ENCODE measurements around the gene MRTFB. TPM values are rescaled to one million over a fixed set of nuclear protein-coding genes. Genes with fewer than 3 reads are reported as not detected.

Gene MRTFB
- total and polyA plus RNA-seq, 2 donors (not counting 1 experiment from before 2014, with no cell fraction given) = 8.8 to 9.8 TPM

GRCh38 chr16:14306485-14307058 is 235.5 kb downstream of the MRTFB start:
- Histone ChIP-seq H4K20me1 (ENCODE audit: control insufficient read depth, extremely low read depth, insufficient read depth, low read length) (no peaks in the 10 kb centered on the region), H3K4me3 (replicated peaks in 1 of 4; ENCODE audit: control extremely low read depth in 1 of 4, insufficient read depth in 1 of 4, low read depth in 3 of 4, low read length in 4 of 4) (no peak overlapping the region), H3K27ac (ENCODE audit: insufficient read depth, low read length) (no peak overlapping the region), H3K36me3 (ENCODE audit: control insufficient read depth, insufficient read depth, low read length) (no peaks in the 10 kb centered on the region), H3K9ac (ENCODE audit: insufficient read depth, low read length) (no peak overlapping the region), H3K27me3 (ENCODE audit: control insufficient read depth, insufficient read depth, low read length) (no peaks in the 10 kb centered on the region), H3K4me1 (ENCODE audit: control insufficient read depth, extremely low read depth, insufficient read depth, low read length) (peaks cover 26% of the 10 kb centered on the region), H3K79me2 (ENCODE audit: control insufficient read depth, insufficient read depth, low read length) (peaks cover 87% of the 10 kb centered on the region), H3K4me2 (ENCODE audit: extremely low read depth, insufficient read depth, low read length) (no peak overlapping the region), H3K9me3 (ENCODE audit: control insufficient read depth, insufficient read depth, low read depth, low read length) (no peaks in the 10 kb centered on the region), H2AFZ (ENCODE audit: low read length) (no peak overlapping the region)
- DNase-seq (ENCODE audit: low read depth in 2 of 2) = no peak
- no peak for TF ChIP-seq CTCF (conservative IDR thresholded peaks at IDR 0.05 in 1 of 2, IDR thresholded peaks at IDR 0.05 in 1 of 2; ENCODE audit: low read depth in 1 of 2, low read length in 2 of 2)
- TF ChIP-seq EZH2 (IDR thresholded peaks at IDR 0.05; ENCODE audit: low read length, missing control alignments) = no peak

- Histone ChIP-seq H3K4me1 (ENCODE audit: control insufficient read depth, extremely low read depth, insufficient read depth, low read length) (peaks cover 26% of the 10 kb centered on the region), H3K27me3 (ENCODE audit: control insufficient read depth, insufficient read depth, low read length) (no peaks in the 10 kb centered on the region), H3K36me3 (ENCODE audit: control insufficient read depth, insufficient read depth, low read length) (no peaks in the 10 kb centered on the region), H3K9ac (ENCODE audit: insufficient read depth, low read length) (no peak overlapping the region), H3K4me2 (ENCODE audit: extremely low read depth, insufficient read depth, low read length) (no peak overlapping the region), H3K9me3 (ENCODE audit: control insufficient read depth, insufficient read depth, low read depth, low read length) (no peaks in the 10 kb centered on the region), H4K20me1 (ENCODE audit: control insufficient read depth, extremely low read depth, insufficient read depth, low read length) (no peaks in the 10 kb centered on the region), H3K4me3 (replicated peaks in 1 of 4; ENCODE audit: control extremely low read depth in 1 of 4, insufficient read depth in 1 of 4, low read depth in 3 of 4, low read length in 4 of 4) (no peak overlapping the region), H3K79me2 (ENCODE audit: control insufficient read depth, insufficient read depth, low read length) (peaks cover 90% of the 10 kb centered on the region), H3K27ac (ENCODE audit: insufficient read depth, low read length) (no peak overlapping the region), H2AFZ (ENCODE audit: low read length) (no peak overlapping the region)
- no peak for DNase-seq (ENCODE audit: low read depth in 2 of 2)
- TF ChIP-seq CTCF (conservative IDR thresholded peaks at IDR 0.05 in 1 of 2, IDR thresholded peaks at IDR 0.05 in 1 of 2; ENCODE audit: low read depth in 1 of 2, low read length in 2 of 2) (no peak), EZH2 (IDR thresholded peaks at IDR 0.05; ENCODE audit: low read length, missing control alignments) (no peak)
Measured at GRCh38 chr16:14307059-14307526, 236.0 kb downstream of the MRTFB start.

- Histone ChIP-seq H3K27ac (ENCODE audit: insufficient read depth, low read length) (peak overlapping the region; percentile 0), H3K4me2 (ENCODE audit: extremely low read depth, insufficient read depth, low read length) (no peak overlapping the region), H3K9me3 (ENCODE audit: control insufficient read depth, insufficient read depth, low read depth, low read length) (no peaks in the 10 kb centered on the region), H2AFZ (ENCODE audit: low read length) (no peak overlapping the region), H3K36me3 (ENCODE audit: control insufficient read depth, insufficient read depth, low read length) (no peaks in the 10 kb centered on the region), H3K9ac (ENCODE audit: insufficient read depth, low read length) (no peak overlapping the region), H3K4me1 (ENCODE audit: control insufficient read depth, extremely low read depth, insufficient read depth, low read length) (peaks cover 26% of the 10 kb centered on the region), H4K20me1 (ENCODE audit: control insufficient read depth, extremely low read depth, insufficient read depth, low read length) (no peaks in the 10 kb centered on the region), H3K27me3 (ENCODE audit: control insufficient read depth, insufficient read depth, low read length) (no peaks in the 10 kb centered on the region), H3K4me3 (replicated peaks in 1 of 4; ENCODE audit: control extremely low read depth in 1 of 4, insufficient read depth in 1 of 4, low read depth in 3 of 4, low read length in 4 of 4) (no peak overlapping the region), H3K79me2 (ENCODE audit: control insufficient read depth, insufficient read depth, low read length) (peaks cover 92% of the 10 kb centered on the region)
- DNase-seq (ENCODE audit: low read depth in 2 of 2) = peak in 1 of 2 donors; percentile 34
- TF ChIP-seq CTCF (conservative IDR thresholded peaks at IDR 0.05 in 1 of 2, IDR thresholded peaks at IDR 0.05 in 1 of 2; ENCODE audit: low read depth in 1 of 2, low read length in 2 of 2) = no peak
- TF ChIP-seq EZH2 (IDR thresholded peaks at IDR 0.05; ENCODE audit: low read length, missing control alignments) = no peak
Measured at GRCh38 chr16:14307527-14308367, 236.6 kb downstream of the MRTFB start.

Data from fibroblast of lung (primary cell).